ENCODE data around the gene TMEM163. TPM values are rescaled to one million over a fixed set of nuclear protein-coding genes. Genes with fewer than 3 reads are reported as not detected.

The TMEM163 gene
- total RNA-seq, 2 donors from 2014 or later, result 0.55 to 23.1 TPM

- Histone ChIP-seq H3K9me3 (no peaks in the 10 kb centered on the region), H3K27me3 (replicated peaks; ENCODE audit: insufficient read depth) (no peaks in the 10 kb centered on the region), H3K4me1 (replicated peaks) (no peaks in the 10 kb centered on the region), H3K4me3 (no peak overlapping the region), H3K36me3 (no peaks in the 10 kb centered on the region), H3K27ac (no peak overlapping the region)
- no peak for DNase-seq (ENCODE audit: low spot score)
- intact Hi-C loops (cut with DNase I), result no loop called here
- TF ChIP-seq CTCF (IDR thresholded peaks at IDR 0.05), result no peak
- TF ChIP-seq POLR2AphosphoS5 (IDR thresholded peaks at IDR 0.05), result no peak
- TF ChIP-seq POLR2A (IDR thresholded peaks at IDR 0.05), result no peak
- 52% methylated on average over 8 of the region's 8 CpGs for WGBS
Measured at GRCh38 chr2:134454426-134454825, 264.4 kb downstream of the TMEM163 start.

- Histone ChIP-seq H3K36me3 (no peaks in the 10 kb centered on the region), H3K4me3 (no peak overlapping the region), H3K9me3 (no peaks in the 10 kb centered on the region), H3K27ac (no peak overlapping the region), H3K4me1 (replicated peaks) (no peaks in the 10 kb centered on the region), H3K27me3 (replicated peaks; ENCODE audit: insufficient read depth) (no peaks in the 10 kb centered on the region)
- TF ChIP-seq POLR2AphosphoS5 (IDR thresholded peaks at IDR 0.05), result no peak
- no peak for TF ChIP-seq POLR2A (IDR thresholded peaks at IDR 0.05)
- TF ChIP-seq CTCF (IDR thresholded peaks at IDR 0.05), result no peak
- DNase-seq (ENCODE audit: low spot score), result no peak
- intact Hi-C loops (cut with DNase I), result no loop called here
- WGBS, result 79% methylated on average over 10 of the region's 10 CpGs
Measured at GRCh38 chr2:134453973-134454372, 264.8 kb downstream of the TMEM163 start.

GRCh38 chr2:134453476-134453875 is 265.3 kb downstream of the TMEM163 start:
- Histone ChIP-seq H3K27ac (no peak overlapping the region), H3K27me3 (replicated peaks; ENCODE audit: insufficient read depth) (no peaks in the 10 kb centered on the region), H3K9me3 (no peaks in the 10 kb centered on the region), H3K4me1 (replicated peaks) (no peaks in the 10 kb centered on the region), H3K4me3 (no peak overlapping the region), H3K36me3 (no peaks in the 10 kb centered on the region)
- intact Hi-C loops (cut with DNase I), result no loop called here
- 76% methylated on average over 4 of the region's 4 CpGs for WGBS
- no peak for TF ChIP-seq CTCF (IDR thresholded peaks at IDR 0.05)
- TF ChIP-seq POLR2AphosphoS5 (IDR thresholded peaks at IDR 0.05), result no peak
- no peak for TF ChIP-seq POLR2A (IDR thresholded peaks at IDR 0.05)
- no peak for DNase-seq (ENCODE audit: low spot score)

GRCh38 chr2:134452042-134452733 is 266.6 kb downstream of the TMEM163 start:
- Histone ChIP-seq H3K4me1 (replicated peaks) (no peaks in the 10 kb centered on the region), H3K27me3 (replicated peaks; ENCODE audit: insufficient read depth) (no peaks in the 10 kb centered on the region), H3K4me3 (no peak overlapping the region), H3K9me3 (no peaks in the 10 kb centered on the region), H3K36me3 (no peaks in the 10 kb centered on the region), H3K27ac (no peak overlapping the region)
- intact Hi-C loops (cut with DNase I), result no loop called here
- DNase-seq (ENCODE audit: low spot score), result no peak
- WGBS, result 85% methylated on average over 9 of the region's 9 CpGs
- TF ChIP-seq CTCF (IDR thresholded peaks at IDR 0.05) (no peak), POLR2A (IDR thresholded peaks at IDR 0.05) (no peak), POLR2AphosphoS5 (IDR thresholded peaks at IDR 0.05) (no peak)

- TF ChIP-seq POLR2A (IDR thresholded peaks at IDR 0.05) (no peak), POLR2AphosphoS5 (IDR thresholded peaks at IDR 0.05) (no peak), CTCF (IDR thresholded peaks at IDR 0.05) (no peak)
- Histone ChIP-seq H3K27me3 (replicated peaks; ENCODE audit: insufficient read depth) (no peaks in the 10 kb centered on the region), H3K9me3 (no peaks in the 10 kb centered on the region), H3K4me3 (no peak overlapping the region), H3K27ac (no peak overlapping the region), H3K36me3 (no peaks in the 10 kb centered on the region), H3K4me1 (replicated peaks) (no peaks in the 10 kb centered on the region)
- no peak for DNase-seq (ENCODE audit: low spot score)
- 76% methylated on average over 2 of the region's 2 CpGs for WGBS
- intact Hi-C loops (cut with DNase I), result no loop called here
Measured at GRCh38 chr2:134451347-134451630, 267.5 kb downstream of the TMEM163 start.
